Right lobe of liver (tissue), 4 donors: ENCODE data around the gene BRIP1.

Experiments
- CTCF ChIP-seq, 4 donors: fragments of 200-600 bp in 3 of 4; fragments of 450-650 bp in 1 of 4; IDR thresholded peaks; one replicate each; pipeline versions ENCODE4 v1.5.1 to v1.8.0; 2016 to 2022; ENCODE audit warnings: antibody characterized with exemption in 4 of 4, mild to moderate bottlenecking in 2 of 4
- POLR2A ChIP-seq: fragments of 450-650 bp; IDR thresholded peaks from one replicate; pipeline ENCODE4 v1.6.1; 2017; ENCODE audit warnings: antibody characterized with exemption, mild to moderate bottlenecking
- donor health status: DM: no; HTN: no; CAD: no.
- donor health status: DM: no; HTN: no; CAD: no.
- donor health status: DM: no; HTN: yes; CAD: no.

DNA sequence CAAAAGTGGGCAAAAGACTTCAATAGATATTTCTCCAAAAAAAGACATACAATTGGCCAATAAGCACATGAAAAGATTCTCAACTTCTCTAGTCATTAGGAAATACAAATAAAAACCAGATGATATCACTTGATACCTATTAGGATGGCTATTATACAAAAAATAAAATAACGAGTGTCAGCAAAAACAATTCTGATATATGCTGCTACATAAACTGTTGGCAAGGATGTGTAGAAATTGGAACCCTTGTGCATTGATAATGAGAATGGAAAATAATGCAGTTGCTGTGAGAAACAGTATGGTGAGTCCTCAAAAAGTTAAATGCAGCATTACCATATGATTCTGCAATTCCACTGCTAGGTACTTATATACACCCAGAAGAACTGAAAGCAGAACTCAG, 80.6 kb downstream of the BRIP1 start:
- TF ChIP-seq CTCF (IDR thresholded peaks at IDR 0.05) (no peak), POLR2A (no peak)
